Measurements from ENCODE around the gene EZR. TPM values are rescaled to one million over a fixed set of nuclear protein-coding genes. Genes with fewer than 3 reads are reported as not detected.

Gene EZR
- polyA plus RNA-seq, 3 donors, result 68.1 to 95.8 (median 86.3) TPM

DNA sequence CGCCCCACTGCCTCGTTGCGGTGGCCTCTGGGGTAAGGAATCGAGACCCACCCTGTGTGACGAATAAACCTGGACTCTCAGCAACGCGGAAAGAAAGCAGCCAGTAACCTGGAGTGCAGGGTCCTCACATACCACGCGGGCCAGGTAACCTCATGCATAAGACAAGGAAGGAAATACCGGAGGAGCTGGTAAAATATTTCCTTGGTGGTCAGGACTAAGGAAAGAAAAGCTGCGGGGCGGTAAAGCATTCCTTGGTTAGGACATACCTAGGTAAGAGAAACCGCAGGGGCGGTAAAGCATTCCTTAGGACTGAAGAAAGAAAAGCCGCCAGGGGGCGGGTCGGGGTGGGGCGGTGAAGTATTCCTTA lies 88.6 kb downstream of the EZR start:
- H2AFZ ChIP-seq (ENCODE audit: insufficient read depth, low read depth, low read length, poor library complexity, severe bottlenecking), result no peak overlapping the region
- Mint-ChIP-seq H3K9me3 (peaks cover 22 to 60% (median 52%) of the 10 kb centered on the region in 7 donors), H3K4me1 (no peaks in the 10 kb centered on the region), H3K27me3 (ENCODE audit: low read depth in 3 of 3) (peaks cover 0 to 3% (median under 1%) of the 10 kb centered on the region in 3 donors), H3K36me3 (peaks cover 52 to 85% of the 10 kb centered on the region in 2 donors), H3K4me3 (no peak overlapping the region), H3K27ac (peak overlapping the region in 2 of 7 donors; percentile 68 to 83)
- intact Hi-C loops (cut with micrococcal nuclease), result no loop called here
- TF ChIP-seq CTCF (IDR thresholded peaks at IDR 0.05), result no peak
- H3K4me2 ChIP-seq (replicated peaks; ENCODE audit: extremely low read depth, low read length, poor library complexity, severe bottlenecking), result no peak overlapping the region
- 95% methylated on average over 10 of the region's 18 CpGs for WGBS (ENCODE audit: insufficient coverage)
- H3K9ac ChIP-seq (ENCODE audit: insufficient read depth, low read length, poor library complexity, severe bottlenecking), result no peak overlapping the region
- H4K20me1 ChIP-seq (ENCODE audit: insufficient read depth, low read length), result no peaks in the 10 kb centered on the region
- H3K27me3 ChIP-seq (ENCODE audit: control insufficient read depth in 2 of 2, insufficient read depth in 2 of 2, low read length in 2 of 2), result no peaks in the 10 kb centered on the region
- no peaks in the 10 kb centered on the region for H3K79me2 ChIP-seq (ENCODE audit: insufficient read depth, low read length)
- no peaks in the 10 kb centered on the region for H3K4me1 ChIP-seq (ENCODE audit: control insufficient read depth in 1 of 2, insufficient read depth in 2 of 2, low read length in 2 of 2)
- peaks cover 12 to 73% of the 10 kb centered on the region in 2 donors for H3K36me3 ChIP-seq (replicated peaks in 1 of 2; ENCODE audit: control insufficient read depth in 1 of 2, insufficient read depth in 2 of 2, low read length in 2 of 2)
- H3K4me3 ChIP-seq (replicated peaks in 1 of 3; ENCODE audit: low read depth in 2 of 3, low read length in 3 of 3), result no peak overlapping the region
- no peak overlapping the region for H3K27ac ChIP-seq (ENCODE audit: low read depth in 1 of 2, low read length in 2 of 2)
- no peak for DNase-seq
- peaks cover 38 to 48% of the 10 kb centered on the region in 2 donors for H3K9me3 ChIP-seq (replicated peaks in 1 of 2; ENCODE audit: control insufficient read depth in 1 of 2, insufficient read depth in 1 of 2, low read length in 2 of 2)

DNA sequence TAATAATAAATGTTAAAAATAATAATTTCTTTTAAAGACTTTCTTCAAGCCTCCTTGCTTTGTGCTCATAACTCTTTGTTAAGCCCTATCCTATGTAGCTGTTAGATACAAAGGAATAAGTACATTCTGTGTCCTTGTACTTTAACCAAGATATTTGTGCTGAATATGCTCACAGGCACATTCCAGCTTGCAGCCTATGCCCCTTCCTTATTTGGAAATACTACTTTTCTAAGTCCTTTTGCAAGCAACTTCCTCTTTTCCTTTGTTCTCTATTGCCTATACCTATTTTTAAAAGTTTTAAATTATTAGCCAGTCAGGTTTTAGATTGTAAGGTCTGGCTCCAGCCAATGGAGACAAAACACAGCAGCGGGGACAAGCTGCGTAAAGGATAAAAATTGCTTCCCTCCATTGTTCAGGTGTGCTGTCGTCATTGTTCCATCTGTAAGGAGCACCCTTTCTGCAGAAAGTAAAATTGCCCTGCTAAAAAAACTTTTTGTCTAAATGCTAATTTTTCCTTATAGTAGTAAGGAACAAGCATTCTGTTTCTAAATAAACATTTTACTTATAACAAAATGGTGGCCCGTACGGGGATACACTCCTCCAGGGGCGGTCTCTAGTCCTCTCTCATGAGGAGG lies 89.1 kb downstream of the EZR start:
- H3K9me3 ChIP-seq (replicated peaks in 1 of 2; ENCODE audit: control insufficient read depth in 1 of 2, insufficient read depth in 1 of 2, low read length in 2 of 2), result peaks cover 38 to 48% of the 10 kb centered on the region in 2 donors
- no peaks in the 10 kb centered on the region for H3K79me2 ChIP-seq (ENCODE audit: insufficient read depth, low read length)
- no peaks in the 10 kb centered on the region for H3K27me3 ChIP-seq (ENCODE audit: control insufficient read depth in 2 of 2, insufficient read depth in 2 of 2, low read length in 2 of 2)
- DNase-seq, result peak in 1 of 3 donors; percentile 36
- Mint-ChIP-seq H3K27ac (peak overlapping the region in 1 of 7 donors; percentile 76), H3K36me3 (peaks cover 54 to 86% of the 10 kb centered on the region in 2 donors), H3K4me3 (no peak overlapping the region), H3K4me1 (no peaks in the 10 kb centered on the region), H3K9me3 (peaks cover 22 to 60% (median 52%) of the 10 kb centered on the region in 7 donors), H3K27me3 (ENCODE audit: low read depth in 3 of 3) (peaks cover 0 to 3% (median 2%) of the 10 kb centered on the region in 3 donors)
- intact Hi-C loops (cut with micrococcal nuclease), result no loop called here
- peaks cover 12 to 78% of the 10 kb centered on the region in 2 donors for H3K36me3 ChIP-seq (replicated peaks in 1 of 2; ENCODE audit: control insufficient read depth in 1 of 2, insufficient read depth in 2 of 2, low read length in 2 of 2)
- H4K20me1 ChIP-seq (ENCODE audit: insufficient read depth, low read length), result no peaks in the 10 kb centered on the region
- WGBS (ENCODE audit: insufficient coverage), result 100% methylated on average over 3 of the region's 6 CpGs
- no peak overlapping the region for H3K9ac ChIP-seq (ENCODE audit: insufficient read depth, low read length, poor library complexity, severe bottlenecking)
- H3K4me2 ChIP-seq (replicated peaks; ENCODE audit: extremely low read depth, low read length, poor library complexity, severe bottlenecking), result no peak overlapping the region
- H3K4me1 ChIP-seq (ENCODE audit: control insufficient read depth in 1 of 2, insufficient read depth in 2 of 2, low read length in 2 of 2), result no peaks in the 10 kb centered on the region
- H3K4me3 ChIP-seq (replicated peaks in 1 of 3; ENCODE audit: low read depth in 2 of 3, low read length in 3 of 3), result peak overlapping the region in 1 of 3 experiments; percentile 5
- TF ChIP-seq CTCF (IDR thresholded peaks at IDR 0.05), result no peak
- no peak overlapping the region for H2AFZ ChIP-seq (ENCODE audit: insufficient read depth, low read depth, low read length, poor library complexity, severe bottlenecking)
- H3K27ac ChIP-seq (ENCODE audit: low read depth in 1 of 2, low read length in 2 of 2), result no peak overlapping the region
